Kidney capillary endothelial cell (primary cell): Measurements from ENCODE around the gene GMEB2.
"Not testable (repeated sequence)": the region's sequence is repeated elsewhere in the genome, so short reads cannot be mapped to it uniquely, and the experiment has no call there.

Experiments
- DNase-seq: peaks from one replicate; pipeline ENCODE4 v3.0.0-alpha.2; 2018; ENCODE audit warnings: low spot score

GMEB2 gene

GRCh38 chr20:63587776-63588591 is 38.9 kb downstream of the GMEB2 start:
- DNase-seq, result no peak

- DNase-seq, result no peak
Measured at GRCh38 chr20:63587256-63587655, 39.6 kb downstream of the GMEB2 start.

GRCh38 chr20:63586797-63587196 is 40.1 kb downstream of the GMEB2 start:
- no peak for DNase-seq

GRCh38 chr20:63585616-63586565 is 41.0 kb downstream of the GMEB2 start:
- no peak for DNase-seq

- no peak for DNase-seq
Measured at GRCh38 chr20:63582382-63583063, 44.4 kb downstream of the GMEB2 start.

- peak; percentile 24 for DNase-seq
Measured at GRCh38 chr20:63580796-63581461, 46.0 kb downstream of the GMEB2 start.

GRCh38 chr20:63579017-63579694 is 47.7 kb downstream of the GMEB2 start:
- no peak for DNase-seq

GRCh38 chr20:63578224-63579016 is 48.5 kb downstream of the GMEB2 start:
- no peak for DNase-seq

GRCh38 chr20:63577317-63577894 is 49.5 kb downstream of the GMEB2 start:
- DNase-seq, result no peak

- DNase-seq, result no peak
Measured at GRCh38 chr20:63576311-63576710, 50.6 kb downstream of the GMEB2 start.

- DNase-seq, result no peak
Measured at GRCh38 chr20:63574829-63575743, 51.8 kb downstream of the GMEB2 start.

- DNase-seq, result peak; percentile 51
Measured at GRCh38 chr20:63574156-63574828, 52.6 kb downstream of the GMEB2 start, which contains the start of gene HELZ2. Gene HELZ2, minus strand, starts transcription at chr20:63574239. Its CDS starts 1,854 bp downstream, at chr20:63572385.

GRCh38 chr20:63573647-63574131 is 53.2 kb downstream of the GMEB2 start:
- DNase-seq, result no peak

GRCh38 chr20:63572788-63573646 is 53.9 kb downstream of the GMEB2 start:
- DNase-seq, result no peak

GRCh38 chr20:63572071-63572787 is 54.7 kb downstream of the GMEB2 start:
- DNase-seq, result no peak

GRCh38 chr20:63571087-63571478 is 55.8 kb downstream of the GMEB2 start:
- DNase-seq, result not testable (repeated sequence)
